Activated naive CD4-positive, alpha-beta T cell treated with anti-CD3 and anti-CD28 coated beads, Interleukin-2, amount 50 U/mL, for 72 hours (primary cell): ENCODE results near the gene B3GNT9. TPM values are rescaled to one million over a fixed set of nuclear protein-coding genes. Genes with fewer than 3 reads are reported as not detected.
A peak's percentile ranks its signal among the peaks of the same experiment; 100 is the strongest.

Experiments used
- ATAC-seq, 2 donors: fragments of 150-1000 bp; cut with Tn5 transposase; 2 replicates each; pipeline ENCODE4 v1.10.0; 2021; ENCODE audit warnings: mild to moderate bottlenecking in 2 of 2, moderate library complexity in 2 of 2
- DNase-seq, 2 donors: peaks; one replicate each; pipeline ENCODE4 v3.0.0; 2021 to 2022; ENCODE audit warnings: low spot score in 2 of 2
- H3K27ac Mint-ChIP-seq, 2 donors: one replicate each; pipeline ENCODE4 v1.8.0; 2022; ENCODE audit warnings: mild to moderate bottlenecking in 2 of 2, mixed read lengths in 2 of 2
- H3K36me3 Mint-ChIP-seq, 2 donors: one replicate each; pipeline ENCODE4 v1.8.0; 2022; ENCODE audit warnings: mixed read lengths in 2 of 2
- H3K9me3 Mint-ChIP-seq, 2 donors: one replicate each; pipeline ENCODE4 v1.8.0; 2022; ENCODE audit warnings: mixed read lengths in 2 of 2
- total RNA-seq, 2 donors: library from RNA; stranded (reverse); gene quantifications; one replicate each; pipeline ENCODE4 v1.2.3, GENCODE V29; 2022

The B3GNT9 gene
- total RNA-seq, 2 donors from 2014 or later: 3.2 to 4.7 TPM

DNA sequence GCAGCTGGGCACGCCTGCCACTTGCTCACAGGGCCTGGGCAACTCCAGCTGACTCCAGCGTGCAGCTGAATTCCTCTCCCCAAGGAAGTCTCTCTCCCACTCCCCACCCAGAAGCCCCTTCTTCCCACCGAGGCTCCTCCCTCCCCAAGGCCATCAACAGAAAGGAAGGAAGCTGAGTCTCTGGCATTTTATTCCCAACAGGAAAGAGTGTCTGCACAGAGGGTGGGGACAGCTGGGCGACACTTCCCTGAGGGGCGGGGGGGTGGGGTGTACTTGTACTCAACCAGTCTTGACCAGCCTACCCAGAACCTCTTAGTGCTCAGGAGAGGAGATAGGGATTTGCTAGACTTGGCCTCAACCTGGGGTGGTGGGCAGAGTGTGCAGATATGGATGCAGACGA, 39.2 kb upstream of the B3GNT9 start, which contains the start of gene EXOC3L1:
Gene EXOC3L1 (minus strand): TSS at position 96 of the 400 bp plus-strand sequence. CDS start 460 bp downstream, outside the sequence.
- H3K9me3 Mint-ChIP-seq: no peaks in the 10 kb centered on the region
- DNase-seq: no peak
- no peak for ATAC-seq
- H3K36me3 Mint-ChIP-seq: peaks cover 13 to 27% of the 10 kb centered on the region in 2 donors
- peak within 1 kb of the TSS in 1 of 2 donors; percentile 92 for H3K27ac Mint-ChIP-seq

DNA sequence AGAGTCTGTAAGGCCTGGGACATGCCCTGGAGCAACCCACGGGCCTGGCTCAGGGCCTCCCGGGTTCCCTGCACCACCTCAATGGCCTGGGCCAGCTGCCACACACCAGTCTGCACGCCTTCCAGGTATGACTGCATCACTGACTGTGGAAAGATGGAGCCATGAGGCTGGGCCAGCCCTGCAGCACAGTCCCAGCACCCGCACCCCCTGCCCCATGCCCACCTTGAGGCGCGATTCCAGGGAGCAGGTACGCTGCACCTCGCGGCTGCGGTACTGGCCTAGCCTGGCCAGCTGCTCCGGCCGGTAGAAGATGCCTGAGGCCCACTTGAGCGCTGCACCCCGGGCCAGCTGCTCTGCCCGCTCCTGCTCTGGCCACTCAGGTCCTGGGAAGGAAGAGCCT, 38.0 kb upstream of the B3GNT9 start:
- ATAC-seq (no peak), DNase-seq (no peak)
- Mint-ChIP-seq H3K36me3 (peaks cover 7 to 22% of the 10 kb centered on the region in 2 donors), H3K9me3 (no peaks in the 10 kb centered on the region), H3K27ac (no peak overlapping the region)

GRCh38 chr16:67188323-67188722, 37.5 kb upstream of the B3GNT9 start:
- DNase-seq (no peak), ATAC-seq (no peak)
- peaks cover 6 to 18% of the 10 kb centered on the region in 2 donors for H3K36me3 Mint-ChIP-seq
- no peak overlapping the region for H3K27ac Mint-ChIP-seq
- no peaks in the 10 kb centered on the region for H3K9me3 Mint-ChIP-seq

DNA sequence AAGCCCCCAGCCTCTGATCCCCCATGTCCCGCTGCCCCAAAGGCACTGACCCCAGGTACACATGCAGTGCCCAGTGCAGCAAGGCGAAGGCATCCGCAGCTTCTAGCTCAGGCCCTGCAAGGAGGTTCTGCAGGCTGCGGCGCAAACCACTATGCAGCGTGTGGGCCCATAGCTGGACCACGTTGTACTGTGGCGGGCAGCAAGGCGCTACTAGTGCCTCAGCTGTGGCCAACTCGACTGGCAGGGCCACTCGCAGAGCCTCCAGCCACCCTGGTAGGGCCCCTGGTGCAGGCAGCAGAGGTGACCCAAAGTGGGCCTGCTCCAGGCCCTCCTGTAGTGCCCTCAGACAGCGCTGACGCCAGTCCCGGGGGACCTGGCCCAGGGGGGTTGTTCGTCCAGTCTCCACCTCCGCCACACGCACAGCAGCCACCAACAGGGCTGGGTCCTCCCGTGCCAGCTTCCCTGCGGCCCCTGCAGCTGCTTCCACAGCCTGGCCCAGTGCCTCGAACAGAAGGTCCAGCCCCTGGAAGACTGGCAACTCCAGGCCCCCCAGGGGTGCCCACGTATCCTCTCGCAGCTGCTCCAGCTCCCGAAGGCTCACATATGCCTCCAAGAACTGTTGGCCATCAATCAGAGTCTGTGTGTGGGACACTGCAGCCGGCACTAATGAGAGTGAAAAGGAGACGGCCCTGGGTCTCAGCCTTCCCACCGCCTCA, 36.5 kb upstream of the B3GNT9 start:
- Mint-ChIP-seq H3K27ac (no peak overlapping the region), H3K9me3 (no peaks in the 10 kb centered on the region), H3K36me3 (peaks cover under 1 to 9% of the 10 kb centered on the region in 2 donors)
- no peak for DNase-seq
- ATAC-seq: no peak

GRCh38 chr16:67186550-67186950, 35.8 kb upstream of the B3GNT9 start:
- DNase-seq (no peak), ATAC-seq (no peak)
- H3K9me3 Mint-ChIP-seq: no peaks in the 10 kb centered on the region
- no peak overlapping the region for H3K27ac Mint-ChIP-seq
- peaks cover 0 to 5% of the 10 kb centered on the region in 2 donors for H3K36me3 Mint-ChIP-seq

- no peaks in the 10 kb centered on the region for H3K9me3 Mint-ChIP-seq
- DNase-seq (no peak), ATAC-seq (no peak)
- H3K36me3 Mint-ChIP-seq: no peaks in the 10 kb centered on the region
- H3K27ac Mint-ChIP-seq: no peak overlapping the region
Measured at GRCh38 chr16:67185651-67186134, 34.9 kb upstream of the B3GNT9 start.

DNA sequence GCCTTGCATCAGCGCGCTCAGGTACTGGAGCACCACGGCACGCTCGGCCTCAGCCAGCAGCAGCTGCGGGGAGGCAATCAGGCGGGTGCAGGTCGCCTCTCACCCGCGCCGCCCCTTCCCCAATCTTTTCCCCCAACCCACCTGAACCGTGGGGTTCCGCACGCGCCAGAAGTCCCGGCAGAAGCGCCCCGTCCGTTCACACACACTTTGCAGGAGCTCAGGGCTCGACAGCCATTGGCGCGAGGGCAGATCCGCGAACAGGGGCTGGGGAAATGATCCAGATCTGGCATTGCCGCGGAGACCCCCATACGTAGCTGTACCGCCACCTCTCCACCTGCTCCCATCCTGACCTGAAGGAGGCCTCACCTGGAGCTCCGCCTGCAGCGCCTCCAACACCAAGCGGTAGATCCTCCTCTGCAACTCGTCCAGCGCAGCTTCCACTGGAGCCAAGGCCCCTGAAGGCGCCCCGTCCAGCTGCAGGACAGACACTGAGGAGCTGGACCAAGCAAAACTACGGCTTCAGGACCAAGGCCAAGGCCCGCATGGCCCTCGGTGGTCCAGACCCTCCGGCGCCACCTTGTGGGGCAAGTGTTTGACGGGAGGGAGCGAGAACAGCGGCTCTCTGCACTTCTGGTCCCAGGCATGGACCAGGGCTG, 34.3 kb upstream of the B3GNT9 start:
- no peaks in the 10 kb centered on the region for H3K36me3 Mint-ChIP-seq
- H3K9me3 Mint-ChIP-seq: no peaks in the 10 kb centered on the region
- H3K27ac Mint-ChIP-seq: peak overlapping the region in 1 of 2 donors; percentile 68
- ATAC-seq: peak in 1 of 2 donors; percentile 26
- DNase-seq: peak; percentile 74 to 91

DNA sequence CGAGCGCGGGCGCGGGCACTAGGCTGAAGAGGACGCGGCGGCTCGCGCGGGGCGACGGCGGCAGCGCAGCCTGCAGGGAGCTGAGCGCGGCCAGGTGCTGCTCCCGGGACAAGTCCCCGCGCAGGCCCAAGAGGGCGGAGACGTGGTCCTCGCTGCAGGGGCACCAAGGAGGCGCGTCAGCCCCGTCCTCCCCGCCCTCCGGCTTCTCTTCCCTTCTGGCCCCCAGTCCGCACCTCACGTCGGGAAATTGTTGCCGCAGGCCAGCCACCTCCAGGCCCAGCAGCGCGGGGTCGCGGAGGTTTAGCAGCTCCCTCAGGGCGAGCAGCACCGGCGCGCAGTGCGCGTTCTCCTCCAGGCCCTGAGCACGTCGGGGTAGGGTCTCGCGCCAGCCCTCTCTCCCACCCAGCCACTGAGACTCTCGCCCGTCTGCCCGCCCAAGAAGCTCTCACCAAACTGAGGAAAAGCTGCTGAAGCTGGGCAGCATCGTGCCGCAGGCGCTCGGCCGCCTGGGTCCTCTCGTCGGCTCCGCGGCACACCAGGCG, 33.7 kb upstream of the B3GNT9 start:
- no peaks in the 10 kb centered on the region for H3K9me3 Mint-ChIP-seq
- ATAC-seq (peak; percentile 5 to 12), DNase-seq (no peak)
- H3K27ac Mint-ChIP-seq: no peak overlapping the region
- H3K36me3 Mint-ChIP-seq: no peaks in the 10 kb centered on the region

- peak; percentile 93 to 94 for DNase-seq
- Mint-ChIP-seq H3K9me3 (no peaks in the 10 kb centered on the region), H3K36me3 (peaks cover 0 to 3% of the 10 kb centered on the region in 2 donors), H3K27ac (no peak within 1 kb of the TSS)
- ATAC-seq: peak; percentile 96 to 97
Measured at GRCh38 chr16:67183627-67184452, 33.0 kb upstream of the B3GNT9 start, which contains the start of gene MATCAP1. Gene MATCAP1 (minus strand): TSS chr16:67183963. CDS start chr16:67180610, 3,353 bp downstream.

- DNase-seq: no peak
- Mint-ChIP-seq H3K27ac (no peak overlapping the region), H3K36me3 (peaks cover 0 to 6% of the 10 kb centered on the region in 2 donors), H3K9me3 (no peaks in the 10 kb centered on the region)
- ATAC-seq: no peak
Measured at GRCh38 chr16:67183284-67183626, 32.5 kb upstream of the B3GNT9 start.

DNA sequence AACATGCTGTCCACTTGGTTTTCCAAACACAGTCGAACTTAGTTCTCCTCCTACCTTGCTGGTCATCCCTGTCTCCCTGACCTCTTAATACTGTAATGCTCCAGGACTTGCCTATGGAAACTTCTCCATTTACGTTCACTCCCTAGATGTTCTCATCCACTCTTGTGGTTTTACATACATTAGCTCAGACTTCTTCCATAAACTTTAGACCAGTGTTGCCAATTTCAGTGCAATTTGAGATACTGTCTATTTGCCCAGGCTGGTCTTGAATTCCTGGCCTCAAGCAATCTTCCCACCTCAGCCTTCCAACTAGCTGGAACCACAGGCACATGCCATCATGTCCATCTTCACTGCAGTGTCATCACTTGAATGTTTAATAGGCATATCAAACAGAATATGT, 31.5 kb upstream of the B3GNT9 start:
- Mint-ChIP-seq H3K36me3 (peaks cover 0 to 11% of the 10 kb centered on the region in 2 donors), H3K9me3 (no peaks in the 10 kb centered on the region), H3K27ac (no peak overlapping the region)
- no peak for ATAC-seq
- no peak for DNase-seq

DNA sequence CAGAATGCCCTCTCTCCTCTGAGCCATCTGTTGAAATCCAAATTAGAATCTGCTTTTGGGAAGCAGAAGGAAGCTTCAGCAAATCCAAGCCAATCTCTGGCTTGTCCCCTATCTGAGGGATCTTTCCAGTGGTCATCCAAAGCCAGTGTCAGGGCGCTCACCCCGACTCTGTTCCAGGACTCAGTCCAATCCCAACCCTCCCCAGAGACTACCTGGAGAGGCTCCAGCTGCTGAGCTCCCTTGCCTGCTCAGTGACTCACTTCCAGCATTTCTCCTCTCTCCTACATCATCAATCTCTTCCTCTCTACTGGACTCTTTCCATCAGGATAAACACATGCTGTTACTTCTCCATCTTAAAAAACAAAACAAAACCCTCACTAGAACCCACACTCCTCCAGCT, 30.5 kb upstream of the B3GNT9 start:
- ATAC-seq (no peak), DNase-seq (no peak)
- Mint-ChIP-seq H3K9me3 (no peaks in the 10 kb centered on the region), H3K27ac (no peak overlapping the region), H3K36me3 (peaks cover 0 to 13% of the 10 kb centered on the region in 2 donors)

- Mint-ChIP-seq H3K9me3 (no peaks in the 10 kb centered on the region), H3K27ac (no peak overlapping the region), H3K36me3 (peaks cover 0 to 24% of the 10 kb centered on the region in 2 donors)
- ATAC-seq: no peak
- no peak for DNase-seq
Measured at GRCh38 chr16:67180166-67180565, 29.4 kb upstream of the B3GNT9 start.

DNA sequence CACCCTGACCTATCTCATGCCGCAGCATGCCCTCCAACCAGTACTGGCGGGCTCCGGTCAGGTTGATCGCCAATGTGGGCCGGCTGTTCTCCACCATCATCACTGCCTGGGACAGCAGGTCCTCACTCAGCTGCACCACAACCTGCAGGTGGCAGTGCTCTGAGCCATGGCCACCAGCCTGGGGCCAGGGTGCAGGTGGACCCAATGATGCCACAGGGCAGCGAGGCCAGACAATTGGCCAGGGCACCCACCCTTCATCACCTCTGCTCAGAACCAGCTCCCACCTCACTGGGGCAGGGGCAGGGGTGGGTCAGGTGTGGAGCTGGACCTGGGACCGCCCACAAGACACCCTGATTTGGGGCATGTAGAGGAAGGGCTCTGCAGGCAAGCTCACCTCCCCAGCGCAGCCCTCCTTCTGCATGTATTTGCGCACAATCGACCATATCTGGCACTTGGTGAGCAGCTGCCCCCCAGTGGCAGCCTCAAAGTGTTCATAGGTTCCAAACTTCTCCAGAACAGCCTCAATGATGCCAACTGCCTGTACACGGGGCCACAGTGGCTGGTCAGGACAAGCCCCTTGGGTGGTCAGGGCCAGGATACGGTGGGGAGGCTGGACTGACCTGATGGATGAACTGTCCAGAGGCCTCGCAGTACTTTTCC, 28.8 kb upstream of the B3GNT9 start:
- no peaks in the 10 kb centered on the region for H3K9me3 Mint-ChIP-seq
- ATAC-seq (no peak), DNase-seq (no peak)
- H3K36me3 Mint-ChIP-seq: peaks cover 0 to 25% of the 10 kb centered on the region in 2 donors
- no peak overlapping the region for H3K27ac Mint-ChIP-seq

- Mint-ChIP-seq H3K9me3 (no peaks in the 10 kb centered on the region), H3K36me3 (peaks cover 0 to 31% of the 10 kb centered on the region in 2 donors), H3K27ac (peak overlapping the region in 1 of 2 donors; percentile 40)
- peak; percentile 19 to 80 for ATAC-seq
- DNase-seq: peak in 1 of 2 donors; percentile 71
Measured at GRCh38 chr16:67177743-67178699, 27.2 kb upstream of the B3GNT9 start.
